Esophagus (tissue), 2 donors: ENCODE results near the gene TTC24. TPM values are rescaled to one million over a fixed set of nuclear protein-coding genes. Genes with fewer than 3 reads are reported as not detected.
A peak's percentile ranks its signal among the peaks of the same experiment; 100 is the strongest.

Experiments used
- H3K27ac ChIP-seq, 2 donors: one replicate each; pipeline ENCODE4 v1.5.1; 2013; ENCODE audit warnings: low read depth in 2 of 2, mild to moderate bottlenecking in 2 of 2, inconsistent platforms in 1 of 2, low read length in 1 of 2, moderate library complexity in 1 of 2
- H3K27me3 ChIP-seq, 2 donors: one replicate each; pipeline ENCODE4 v1.6.1; 2013; ENCODE audit warnings: low read length in 2 of 2, control low read depth in 1 of 2, mild to moderate bottlenecking in 1 of 2; ENCODE audit not compliant: insufficient read depth in 2 of 2, control insufficient read depth in 1 of 2
- H3K36me3 ChIP-seq, 2 donors: one replicate each; pipeline ENCODE4 v1.6.1; 2013; ENCODE audit warnings: low read length in 1 of 2; ENCODE audit not compliant: control insufficient read depth in 2 of 2, insufficient read depth in 2 of 2
- H3K4me1 ChIP-seq, 2 donors: one replicate each; pipeline ENCODE4 v1.6.1; 2013; ENCODE audit warnings: low read length in 1 of 2; ENCODE audit not compliant: control insufficient read depth in 2 of 2, insufficient read depth in 2 of 2
- H3K4me3 ChIP-seq, 2 donors: one replicate each; pipeline ENCODE4 v1.5.1; 2013; ENCODE audit warnings: low read length in 2 of 2, mild to moderate bottlenecking in 2 of 2, low read depth in 1 of 2, moderate library complexity in 1 of 2
- H3K9me3 ChIP-seq, 2 donors: one replicate each; pipeline ENCODE4 v1.6.1; 2013; ENCODE audit warnings: mild to moderate bottlenecking in 2 of 2, low read depth in 1 of 2, low read length in 1 of 2, moderate library complexity in 1 of 2; ENCODE audit not compliant: control insufficient read depth in 2 of 2, insufficient read depth in 1 of 2
- WGBS, 2 donors: extraction: QIAGEN DNeasy Blood & Tissue Kit; methylation state at CpG; one replicate each; pipeline ENCODE4 v1.1.7; 2013; 5-methylcytosine and 5-hydroxymethylcytosine counted together
- polyA plus RNA-seq, 2 donors: library from polyadenylated mRNA; stranded (reverse); fragments of 200-250 nt; gene quantifications; one replicate each; pipeline ENCODE4 v1.2.3, GENCODE V29; 2013
- donor health status: healthy with polysubstance abuse.
- donor health status: Bipolar disorder and iron deficiency.

TTC24 gene
- polyA plus RNA-seq, 2 donors = 0.08 TPM; not detected in 1

DNA sequence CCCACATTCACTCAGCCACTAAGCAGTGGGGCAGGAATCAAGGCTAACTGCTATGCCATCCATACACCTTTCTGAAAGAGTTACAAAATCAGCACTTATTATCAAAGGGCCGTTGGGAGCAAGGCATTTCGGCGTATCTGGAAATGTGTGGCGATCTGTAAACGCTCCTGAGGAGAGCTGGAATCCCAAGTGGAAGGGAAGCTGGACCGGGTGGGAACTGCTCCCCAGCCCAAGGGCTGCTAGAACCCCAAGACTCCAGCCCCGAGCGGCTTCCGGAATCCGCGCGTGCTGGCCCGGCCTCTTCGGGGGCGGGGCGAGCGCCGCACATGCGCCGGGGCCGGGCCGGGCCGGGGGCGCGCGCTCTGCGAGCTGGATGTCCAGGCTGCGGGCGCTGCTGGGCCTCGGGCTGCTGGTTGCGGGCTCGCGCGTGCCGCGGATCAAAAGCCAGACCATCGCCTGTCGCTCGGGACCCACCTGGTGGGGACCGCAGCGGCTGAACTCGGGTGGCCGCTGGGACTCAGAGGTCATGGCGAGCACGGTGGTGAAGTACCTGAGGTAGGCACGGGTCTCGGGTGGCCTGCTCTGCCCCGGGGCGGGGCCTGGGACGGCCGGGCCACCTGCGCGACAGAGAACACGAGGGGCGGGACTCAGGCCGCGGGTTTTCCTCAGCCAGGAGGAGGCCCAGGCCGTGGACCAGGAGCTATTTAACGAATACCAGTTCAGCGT is 12.1 kb downstream of the TTC24 start, which contains the start of gene NAXE:
TSS of gene NAXE (plus strand) at position 345 of the 726 bp plus-strand sequence. CDS start at position 374, 29 bp downstream.
- WGBS, 2 donors = 0 to 1% methylated on average over 53 to 60 of the region's 60 CpGs
- H3K4me1 ChIP-seq = peaks cover 0 to 6% of the 10 kb centered on the region in 2 donors
- H3K27ac ChIP-seq = peak within 1 kb of the TSS; percentile 87 to 92
- no peaks in the 10 kb centered on the region for H3K27me3 ChIP-seq
- H3K4me3 ChIP-seq = peak within 1 kb of the TSS; percentile 62 to 78
- peaks cover 7 to 31% of the 10 kb centered on the region in 2 donors for H3K36me3 ChIP-seq
- no peaks in the 10 kb centered on the region for H3K9me3 ChIP-seq

DNA sequence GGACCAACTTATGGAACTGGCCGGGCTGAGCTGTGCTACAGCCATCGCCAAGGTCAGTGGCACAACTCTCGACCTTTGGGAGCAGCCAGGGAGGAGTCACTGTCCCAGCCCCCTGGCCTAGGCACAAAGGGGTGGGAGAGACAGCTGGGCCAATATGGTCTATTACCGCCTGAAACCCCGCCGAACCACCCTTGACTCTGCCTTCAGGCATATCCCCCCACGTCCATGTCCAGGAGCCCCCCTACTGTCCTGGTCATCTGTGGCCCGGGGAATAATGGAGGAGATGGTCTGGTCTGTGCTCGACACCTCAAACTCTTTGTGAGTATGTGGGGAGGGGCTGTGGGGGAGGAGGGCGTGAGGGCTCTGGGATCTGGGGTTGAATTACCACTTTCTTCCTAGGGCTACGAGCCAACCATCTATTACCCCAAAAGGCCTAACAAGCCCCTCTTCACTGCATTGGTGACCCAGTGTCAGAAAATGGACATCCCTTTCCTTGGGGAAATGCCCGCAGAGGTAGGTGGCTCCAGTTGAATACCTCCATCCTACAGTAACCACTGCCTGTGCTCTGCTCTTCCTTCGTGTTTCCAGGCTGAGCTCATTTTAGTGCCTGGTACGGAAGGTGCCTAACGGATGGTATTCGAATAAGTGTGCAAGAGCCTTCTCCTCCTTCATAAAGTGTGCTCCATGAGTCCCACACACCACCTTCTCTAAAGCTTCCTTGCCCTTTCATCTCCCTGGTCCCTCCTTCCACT is 12.8 kb downstream of the TTC24 start:
- Histone ChIP-seq H3K36me3 (peaks cover 7 to 32% of the 10 kb centered on the region in 2 donors), H3K4me3 (peak overlapping the region; percentile 62 to 78), H3K9me3 (no peaks in the 10 kb centered on the region), H3K4me1 (peaks cover 0 to 6% of the 10 kb centered on the region in 2 donors), H3K27me3 (no peaks in the 10 kb centered on the region), H3K27ac (peak overlapping the region in 1 of 2 donors; percentile 92)
- 38 to 43% methylated on average over 16 of the region's 16 CpGs for WGBS, 2 donors

DNA sequence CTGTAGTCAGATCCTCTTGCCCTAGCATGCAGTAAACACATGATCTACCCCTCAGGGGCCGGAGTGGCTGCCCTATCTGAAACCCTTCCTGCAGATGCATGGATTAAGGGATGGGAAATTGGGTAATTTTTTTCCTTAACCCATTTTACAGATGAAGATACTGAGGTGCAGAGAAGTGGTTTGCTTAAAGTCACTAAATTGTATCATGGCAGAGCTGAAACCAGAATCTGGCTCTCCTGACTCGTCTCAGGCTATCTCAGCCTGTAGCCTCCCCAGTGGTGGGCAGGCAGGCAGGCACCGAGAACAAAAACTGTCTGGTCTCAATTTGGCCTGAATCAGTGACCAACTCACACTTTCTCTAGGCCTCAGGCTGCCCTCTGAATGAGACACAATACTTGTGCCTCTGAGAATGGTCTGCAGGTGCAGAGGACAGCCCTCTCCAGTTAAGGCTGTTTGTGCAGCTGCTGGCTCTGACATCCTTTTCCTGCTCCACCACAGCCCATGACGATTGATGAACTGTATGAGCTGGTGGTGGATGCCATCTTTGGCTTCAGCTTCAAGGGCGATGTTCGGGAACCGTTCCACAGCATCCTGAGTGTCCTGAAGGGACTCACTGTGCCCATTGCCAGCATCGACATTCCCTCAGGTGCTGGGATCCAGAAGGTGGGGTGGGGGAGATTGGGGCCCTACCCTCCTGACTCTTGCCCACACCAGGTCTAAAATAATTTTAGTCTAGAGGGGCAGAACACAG is 13.6 kb downstream of the TTC24 start:
- Histone ChIP-seq H3K27me3 (no peaks in the 10 kb centered on the region), H3K4me3 (no peak overlapping the region), H3K27ac (no peak overlapping the region), H3K36me3 (peaks cover 12 to 39% of the 10 kb centered on the region in 2 donors), H3K9me3 (no peaks in the 10 kb centered on the region), H3K4me1 (peaks cover 0 to 6% of the 10 kb centered on the region in 2 donors)
- WGBS, 2 donors = 66 to 69% methylated on average over 8 of the region's 8 CpGs

- H3K36me3 ChIP-seq = peaks cover 15 to 39% of the 10 kb centered on the region in 2 donors
- 79 to 83% methylated on average over 8 of the region's 8 CpGs for WGBS, 2 donors
- H3K27me3 ChIP-seq = no peaks in the 10 kb centered on the region
- no peaks in the 10 kb centered on the region for H3K9me3 ChIP-seq
- peaks cover 0 to 6% of the 10 kb centered on the region in 2 donors for H3K4me1 ChIP-seq
- no peak overlapping the region for H3K27ac ChIP-seq
- H3K4me3 ChIP-seq = no peak overlapping the region
Observed at GRCh38 chr1:156593661-156593989, 14.1 kb downstream of the TTC24 start.

- Histone ChIP-seq H3K36me3 (peaks cover 15 to 39% of the 10 kb centered on the region in 2 donors), H3K27ac (no peak overlapping the region), H3K27me3 (no peaks in the 10 kb centered on the region), H3K9me3 (no peaks in the 10 kb centered on the region), H3K4me3 (no peak overlapping the region), H3K4me1 (peaks cover 0 to 6% of the 10 kb centered on the region in 2 donors)
- WGBS, 2 donors = 73 to 81% methylated on average over 3 of the region's 3 CpGs
Observed at GRCh38 chr1:156594190-156594589, 14.7 kb downstream of the TTC24 start.

GRCh38 chr1:156595016-156595415 is 15.5 kb downstream of the TTC24 start:
- no peaks in the 10 kb centered on the region for H3K9me3 ChIP-seq
- WGBS, 2 donors = 85 to 89% methylated on average over 2 of the region's 2 CpGs
- H3K36me3 ChIP-seq = peaks cover 15 to 39% of the 10 kb centered on the region in 2 donors
- H3K4me1 ChIP-seq = peaks cover 0 to 6% of the 10 kb centered on the region in 2 donors
- H3K4me3 ChIP-seq = no peak overlapping the region
- H3K27me3 ChIP-seq = no peaks in the 10 kb centered on the region
- H3K27ac ChIP-seq = no peak overlapping the region

GRCh38 chr1:156596426-156596825 is 16.9 kb downstream of the TTC24 start:
- Histone ChIP-seq H3K9me3 (no peaks in the 10 kb centered on the region), H3K36me3 (peaks cover 15 to 39% of the 10 kb centered on the region in 2 donors), H3K27me3 (no peaks in the 10 kb centered on the region), H3K27ac (no peak overlapping the region), H3K4me1 (peaks cover 0 to 6% of the 10 kb centered on the region in 2 donors), H3K4me3 (no peak overlapping the region)
- 77% methylated on average over 3 of the region's 3 CpGs for WGBS, 2 donors

DNA sequence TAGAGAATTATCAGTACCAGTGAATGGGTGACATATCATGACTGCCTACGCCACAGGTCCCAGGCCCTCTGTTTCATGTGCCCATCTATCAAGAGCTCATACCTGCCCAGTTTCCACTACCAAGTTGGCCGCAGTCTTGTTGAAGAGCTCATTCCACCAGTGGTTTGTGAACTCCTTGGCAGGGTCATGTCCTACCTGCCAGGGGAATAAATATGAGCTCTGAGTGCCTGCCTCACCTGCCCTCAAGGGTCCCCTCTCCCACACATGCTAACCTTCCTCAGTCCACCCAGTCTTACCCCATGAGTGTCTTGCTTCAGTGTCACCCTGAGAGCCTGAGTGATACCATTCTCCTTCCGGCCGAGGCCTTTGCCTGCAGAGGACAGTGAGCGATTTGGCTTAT is 18.6 kb downstream of the TTC24 start:
- peaks cover 0 to 3% of the 10 kb centered on the region in 2 donors for H3K4me1 ChIP-seq
- H3K36me3 ChIP-seq = peaks cover 15 to 35% of the 10 kb centered on the region in 2 donors
- no peaks in the 10 kb centered on the region for H3K9me3 ChIP-seq
- WGBS, 2 donors = 92 to 94% methylated on average over 5 of the region's 5 CpGs
- H3K27ac ChIP-seq = no peak overlapping the region
- no peak overlapping the region for H3K4me3 ChIP-seq
- no peaks in the 10 kb centered on the region for H3K27me3 ChIP-seq

DNA sequence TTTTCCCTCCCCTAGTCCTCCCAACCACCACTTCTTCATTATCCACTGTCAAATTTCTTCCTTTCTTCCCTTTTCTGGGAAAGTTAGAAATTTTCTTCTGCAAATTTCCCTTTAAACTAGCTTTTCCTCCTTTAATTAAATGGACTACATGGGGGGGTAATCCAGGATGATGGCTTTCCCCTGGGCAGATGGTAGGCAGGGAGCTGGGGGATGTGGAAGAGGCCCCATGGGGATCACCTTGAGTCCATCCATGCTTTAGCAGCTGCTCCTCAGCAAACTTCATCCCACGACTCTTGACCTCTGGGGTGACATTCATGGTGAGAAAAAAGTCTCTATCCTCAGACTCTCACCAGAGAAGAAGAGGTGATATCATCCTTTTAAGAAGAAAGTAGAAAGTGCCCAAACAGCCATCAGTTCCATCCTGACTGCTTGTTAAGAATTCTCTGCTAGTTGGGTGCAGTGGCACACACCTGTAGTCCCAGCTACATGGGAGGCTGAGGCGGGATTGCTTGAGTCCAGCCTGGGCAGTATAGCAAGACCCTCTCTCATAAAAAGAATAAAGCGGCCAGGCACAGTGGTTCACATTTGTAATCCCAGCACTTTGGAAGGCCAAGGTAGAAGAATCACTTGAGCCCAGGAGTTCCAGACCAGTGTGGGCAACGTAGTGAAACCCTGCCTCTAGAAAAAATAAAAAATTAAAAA is 19.4 kb downstream of the TTC24 start:
- Histone ChIP-seq H3K27ac (no peak overlapping the region), H3K36me3 (peaks cover 15 to 27% of the 10 kb centered on the region in 2 donors), H3K4me1 (peaks cover 0 to 3% of the 10 kb centered on the region in 2 donors), H3K27me3 (no peaks in the 10 kb centered on the region), H3K9me3 (no peaks in the 10 kb centered on the region), H3K4me3 (no peak overlapping the region)
- WGBS, 2 donors = 88 to 91% methylated on average over 4 of the region's 4 CpGs
